Measurements from ENCODE around the gene MAP2K1. TPM values are rescaled to one million over a fixed set of nuclear protein-coding genes. Genes with fewer than 3 reads are reported as not detected.

MAP2K1 gene
- total and polyA plus RNA-seq, 9 of the 15 experiments (the other 6 are each of a cell fraction or from before 2014, with no cell fraction given) = 7.5 to 58.3 (median 30.0) TPM

DNA sequence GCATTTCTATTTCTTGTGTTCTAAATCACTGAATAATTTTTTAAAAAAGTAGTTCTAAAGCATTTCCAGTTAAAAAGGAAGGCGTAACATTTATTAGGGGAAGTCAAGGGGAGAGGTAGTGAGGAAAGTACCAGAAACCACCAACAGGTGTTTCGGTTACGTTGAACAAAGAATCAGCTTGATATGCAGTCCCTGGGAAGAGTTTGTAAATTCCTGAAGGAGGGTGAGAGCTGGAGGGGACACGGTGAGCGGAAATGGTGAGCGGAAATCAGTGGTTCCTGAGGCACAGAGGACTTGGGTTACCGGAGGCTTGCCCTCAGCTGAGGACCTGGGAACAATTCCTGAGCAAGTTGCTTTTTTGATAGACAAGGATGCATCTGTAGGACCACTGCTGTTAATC, 17.8 kb downstream of the MAP2K1 start (continued):
- no peak for TF ChIP-seq DPF2 (IDR thresholded peaks at IDR 0.05)
- no peak for TF ChIP-seq CREM (IDR thresholded peaks at IDR 0.05; ENCODE audit: low read depth)
- no peak for TF ChIP-seq CBX1 (IDR thresholded peaks at IDR 0.05; ENCODE audit: low read depth)
- TF ChIP-seq NFRKB (IDR thresholded peaks at IDR 0.05; ENCODE audit: low read depth) = no peak
- TF ChIP-seq HNRNPL (IDR thresholded peaks at IDR 0.05; ENCODE audit: low read depth, low read length) = no peak
- TF ChIP-seq, protein P1, sequence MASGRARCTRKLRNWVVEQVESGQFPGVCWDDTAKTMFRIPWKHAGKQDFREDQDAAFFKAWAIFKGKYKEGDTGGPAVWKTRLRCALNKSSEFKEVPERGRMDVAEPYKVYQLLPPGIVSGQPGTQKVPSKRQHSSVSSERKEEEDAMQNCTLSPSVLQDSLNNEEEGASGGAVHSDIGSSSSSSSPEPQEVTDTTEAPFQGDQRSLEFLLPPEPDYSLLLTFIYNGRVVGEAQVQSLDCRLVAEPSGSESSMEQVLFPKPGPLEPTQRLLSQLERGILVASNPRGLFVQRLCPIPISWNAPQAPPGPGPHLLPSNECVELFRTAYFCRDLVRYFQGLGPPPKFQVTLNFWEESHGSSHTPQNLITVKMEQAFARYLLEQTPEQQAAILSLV (tag; IDR thresholded peaks at IDR 0.05) = no peak
- no peak for TF ChIP-seq THRAP3 (IDR thresholded peaks at IDR 0.05; ENCODE audit: borderline replicate concordance)
- TF ChIP-seq CHD1 (IDR thresholded peaks at IDR 0.05; ENCODE audit: low read length) = no peak
- TF ChIP-seq, protein P2, sequence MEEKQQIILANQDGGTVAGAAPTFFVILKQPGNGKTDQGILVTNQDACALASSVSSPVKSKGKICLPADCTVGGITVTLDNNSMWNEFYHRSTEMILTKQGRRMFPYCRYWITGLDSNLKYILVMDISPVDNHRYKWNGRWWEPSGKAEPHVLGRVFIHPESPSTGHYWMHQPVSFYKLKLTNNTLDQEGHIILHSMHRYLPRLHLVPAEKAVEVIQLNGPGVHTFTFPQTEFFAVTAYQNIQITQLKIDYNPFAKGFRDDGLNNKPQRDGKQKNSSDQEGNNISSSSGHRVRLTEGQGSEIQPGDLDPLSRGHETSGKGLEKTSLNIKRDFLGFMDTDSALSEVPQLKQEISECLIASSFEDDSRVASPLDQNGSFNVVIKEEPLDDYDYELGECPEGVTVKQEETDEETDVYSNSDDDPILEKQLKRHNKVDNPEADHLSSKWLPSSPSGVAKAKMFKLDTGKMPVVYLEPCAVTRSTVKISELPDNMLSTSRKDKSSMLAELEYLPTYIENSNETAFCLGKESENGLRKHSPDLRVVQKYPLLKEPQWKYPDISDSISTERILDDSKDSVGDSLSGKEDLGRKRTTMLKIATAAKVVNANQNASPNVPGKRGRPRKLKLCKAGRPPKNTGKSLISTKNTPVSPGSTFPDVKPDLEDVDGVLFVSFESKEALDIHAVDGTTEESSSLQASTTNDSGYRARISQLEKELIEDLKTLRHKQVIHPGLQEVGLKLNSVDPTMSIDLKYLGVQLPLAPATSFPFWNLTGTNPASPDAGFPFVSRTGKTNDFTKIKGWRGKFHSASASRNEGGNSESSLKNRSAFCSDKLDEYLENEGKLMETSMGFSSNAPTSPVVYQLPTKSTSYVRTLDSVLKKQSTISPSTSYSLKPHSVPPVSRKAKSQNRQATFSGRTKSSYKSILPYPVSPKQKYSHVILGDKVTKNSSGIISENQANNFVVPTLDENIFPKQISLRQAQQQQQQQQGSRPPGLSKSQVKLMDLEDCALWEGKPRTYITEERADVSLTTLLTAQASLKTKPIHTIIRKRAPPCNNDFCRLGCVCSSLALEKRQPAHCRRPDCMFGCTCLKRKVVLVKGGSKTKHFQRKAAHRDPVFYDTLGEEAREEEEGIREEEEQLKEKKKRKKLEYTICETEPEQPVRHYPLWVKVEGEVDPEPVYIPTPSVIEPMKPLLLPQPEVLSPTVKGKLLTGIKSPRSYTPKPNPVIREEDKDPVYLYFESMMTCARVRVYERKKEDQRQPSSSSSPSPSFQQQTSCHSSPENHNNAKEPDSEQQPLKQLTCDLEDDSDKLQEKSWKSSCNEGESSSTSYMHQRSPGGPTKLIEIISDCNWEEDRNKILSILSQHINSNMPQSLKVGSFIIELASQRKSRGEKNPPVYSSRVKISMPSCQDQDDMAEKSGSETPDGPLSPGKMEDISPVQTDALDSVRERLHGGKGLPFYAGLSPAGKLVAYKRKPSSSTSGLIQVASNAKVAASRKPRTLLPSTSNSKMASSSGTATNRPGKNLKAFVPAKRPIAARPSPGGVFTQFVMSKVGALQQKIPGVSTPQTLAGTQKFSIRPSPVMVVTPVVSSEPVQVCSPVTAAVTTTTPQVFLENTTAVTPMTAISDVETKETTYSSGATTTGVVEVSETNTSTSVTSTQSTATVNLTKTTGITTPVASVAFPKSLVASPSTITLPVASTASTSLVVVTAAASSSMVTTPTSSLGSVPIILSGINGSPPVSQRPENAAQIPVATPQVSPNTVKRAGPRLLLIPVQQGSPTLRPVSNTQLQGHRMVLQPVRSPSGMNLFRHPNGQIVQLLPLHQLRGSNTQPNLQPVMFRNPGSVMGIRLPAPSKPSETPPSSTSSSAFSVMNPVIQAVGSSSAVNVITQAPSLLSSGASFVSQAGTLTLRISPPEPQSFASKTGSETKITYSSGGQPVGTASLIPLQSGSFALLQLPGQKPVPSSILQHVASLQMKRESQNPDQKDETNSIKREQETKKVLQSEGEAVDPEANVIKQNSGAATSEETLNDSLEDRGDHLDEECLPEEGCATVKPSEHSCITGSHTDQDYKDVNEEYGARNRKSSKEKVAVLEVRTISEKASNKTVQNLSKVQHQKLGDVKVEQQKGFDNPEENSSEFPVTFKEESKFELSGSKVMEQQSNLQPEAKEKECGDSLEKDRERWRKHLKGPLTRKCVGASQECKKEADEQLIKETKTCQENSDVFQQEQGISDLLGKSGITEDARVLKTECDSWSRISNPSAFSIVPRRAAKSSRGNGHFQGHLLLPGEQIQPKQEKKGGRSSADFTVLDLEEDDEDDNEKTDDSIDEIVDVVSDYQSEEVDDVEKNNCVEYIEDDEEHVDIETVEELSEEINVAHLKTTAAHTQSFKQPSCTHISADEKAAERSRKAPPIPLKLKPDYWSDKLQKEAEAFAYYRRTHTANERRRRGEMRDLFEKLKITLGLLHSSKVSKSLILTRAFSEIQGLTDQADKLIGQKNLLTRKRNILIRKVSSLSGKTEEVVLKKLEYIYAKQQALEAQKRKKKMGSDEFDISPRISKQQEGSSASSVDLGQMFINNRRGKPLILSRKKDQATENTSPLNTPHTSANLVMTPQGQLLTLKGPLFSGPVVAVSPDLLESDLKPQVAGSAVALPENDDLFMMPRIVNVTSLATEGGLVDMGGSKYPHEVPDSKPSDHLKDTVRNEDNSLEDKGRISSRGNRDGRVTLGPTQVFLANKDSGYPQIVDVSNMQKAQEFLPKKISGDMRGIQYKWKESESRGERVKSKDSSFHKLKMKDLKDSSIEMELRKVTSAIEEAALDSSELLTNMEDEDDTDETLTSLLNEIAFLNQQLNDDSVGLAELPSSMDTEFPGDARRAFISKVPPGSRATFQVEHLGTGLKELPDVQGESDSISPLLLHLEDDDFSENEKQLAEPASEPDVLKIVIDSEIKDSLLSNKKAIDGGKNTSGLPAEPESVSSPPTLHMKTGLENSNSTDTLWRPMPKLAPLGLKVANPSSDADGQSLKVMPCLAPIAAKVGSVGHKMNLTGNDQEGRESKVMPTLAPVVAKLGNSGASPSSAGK (IDR thresholded peaks at IDR 0.05) = no peak
- no peak for TF ChIP-seq TFAM (CRISPR knock-in tag; conservative IDR thresholded peaks at IDR 0.05)
- TF ChIP-seq, protein P3, sequence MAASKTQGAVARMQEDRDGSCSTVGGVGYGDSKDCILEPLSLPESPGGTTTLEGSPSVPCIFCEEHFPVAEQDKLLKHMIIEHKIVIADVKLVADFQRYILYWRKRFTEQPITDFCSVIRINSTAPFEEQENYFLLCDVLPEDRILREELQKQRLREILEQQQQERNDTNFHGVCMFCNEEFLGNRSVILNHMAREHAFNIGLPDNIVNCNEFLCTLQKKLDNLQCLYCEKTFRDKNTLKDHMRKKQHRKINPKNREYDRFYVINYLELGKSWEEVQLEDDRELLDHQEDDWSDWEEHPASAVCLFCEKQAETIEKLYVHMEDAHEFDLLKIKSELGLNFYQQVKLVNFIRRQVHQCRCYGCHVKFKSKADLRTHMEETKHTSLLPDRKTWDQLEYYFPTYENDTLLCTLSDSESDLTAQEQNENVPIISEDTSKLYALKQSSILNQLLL (CRISPR knock-in tag; IDR thresholded peaks at IDR 0.05; ENCODE audit: borderline replicate concordance) = no peak
- TF ChIP-seq, protein P4, sequence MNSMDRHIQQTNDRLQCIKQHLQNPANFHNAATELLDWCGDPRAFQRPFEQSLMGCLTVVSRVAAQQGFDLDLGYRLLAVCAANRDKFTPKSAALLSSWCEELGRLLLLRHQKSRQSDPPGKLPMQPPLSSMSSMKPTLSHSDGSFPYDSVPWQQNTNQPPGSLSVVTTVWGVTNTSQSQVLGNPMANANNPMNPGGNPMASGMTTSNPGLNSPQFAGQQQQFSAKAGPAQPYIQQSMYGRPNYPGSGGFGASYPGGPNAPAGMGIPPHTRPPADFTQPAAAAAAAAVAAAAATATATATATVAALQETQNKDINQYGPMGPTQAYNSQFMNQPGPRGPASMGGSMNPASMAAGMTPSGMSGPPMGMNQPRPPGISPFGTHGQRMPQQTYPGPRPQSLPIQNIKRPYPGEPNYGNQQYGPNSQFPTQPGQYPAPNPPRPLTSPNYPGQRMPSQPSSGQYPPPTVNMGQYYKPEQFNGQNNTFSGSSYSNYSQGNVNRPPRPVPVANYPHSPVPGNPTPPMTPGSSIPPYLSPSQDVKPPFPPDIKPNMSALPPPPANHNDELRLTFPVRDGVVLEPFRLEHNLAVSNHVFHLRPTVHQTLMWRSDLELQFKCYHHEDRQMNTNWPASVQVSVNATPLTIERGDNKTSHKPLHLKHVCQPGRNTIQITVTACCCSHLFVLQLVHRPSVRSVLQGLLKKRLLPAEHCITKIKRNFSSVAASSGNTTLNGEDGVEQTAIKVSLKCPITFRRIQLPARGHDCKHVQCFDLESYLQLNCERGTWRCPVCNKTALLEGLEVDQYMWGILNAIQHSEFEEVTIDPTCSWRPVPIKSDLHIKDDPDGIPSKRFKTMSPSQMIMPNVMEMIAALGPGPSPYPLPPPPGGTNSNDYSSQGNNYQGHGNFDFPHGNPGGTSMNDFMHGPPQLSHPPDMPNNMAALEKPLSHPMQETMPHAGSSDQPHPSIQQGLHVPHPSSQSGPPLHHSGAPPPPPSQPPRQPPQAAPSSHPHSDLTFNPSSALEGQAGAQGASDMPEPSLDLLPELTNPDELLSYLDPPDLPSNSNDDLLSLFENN (IDR thresholded peaks at IDR 0.05; ENCODE audit: low read depth in 2 of 2, low read length in 2 of 2) = no peak
